Fibroblast of the aortic adventitia (primary cell): ENCODE results near the gene TIMD4. TPM values are rescaled to one million over a fixed set of nuclear protein-coding genes. Genes with fewer than 3 reads are reported as not detected.
"Not testable (repeated sequence)": the region's sequence is repeated elsewhere in the genome, so short reads cannot be mapped to it uniquely, and the experiment has no call there.

Source experiments
- DNase-seq: peaks from one replicate; pipeline ENCODE4 v3.0.0-alpha.2; 2010; ENCODE audit warnings: low read depth
- H3K4me3 ChIP-seq: 2 replicates; pipeline ENCODE4 v1.5.1; 2011; ENCODE audit warnings: low read depth, mild to moderate bottlenecking, control low read depth, low read length, moderate library complexity
- total RNA-seq: library from RNA; depleted of rRNA; stranded (reverse); fragments of >200 nt; gene quantifications from 2 replicates; pipeline ENCODE4 v1.2.3, GENCODE V29; 2012; ENCODE audit warnings: low replicate concordance
- TF ChIP-seq, protein P1 (sequence below): IDR thresholded peaks from 2 replicates; pipeline ENCODE4 v1.5.1; 2011; ENCODE audit warnings: mild to moderate bottlenecking, low read length, control low read depth, inconsistent platforms; ENCODE audit not compliant: insufficient read depth

Gene TIMD4
- total RNA-seq, 1 donor: not detected

DNA sequence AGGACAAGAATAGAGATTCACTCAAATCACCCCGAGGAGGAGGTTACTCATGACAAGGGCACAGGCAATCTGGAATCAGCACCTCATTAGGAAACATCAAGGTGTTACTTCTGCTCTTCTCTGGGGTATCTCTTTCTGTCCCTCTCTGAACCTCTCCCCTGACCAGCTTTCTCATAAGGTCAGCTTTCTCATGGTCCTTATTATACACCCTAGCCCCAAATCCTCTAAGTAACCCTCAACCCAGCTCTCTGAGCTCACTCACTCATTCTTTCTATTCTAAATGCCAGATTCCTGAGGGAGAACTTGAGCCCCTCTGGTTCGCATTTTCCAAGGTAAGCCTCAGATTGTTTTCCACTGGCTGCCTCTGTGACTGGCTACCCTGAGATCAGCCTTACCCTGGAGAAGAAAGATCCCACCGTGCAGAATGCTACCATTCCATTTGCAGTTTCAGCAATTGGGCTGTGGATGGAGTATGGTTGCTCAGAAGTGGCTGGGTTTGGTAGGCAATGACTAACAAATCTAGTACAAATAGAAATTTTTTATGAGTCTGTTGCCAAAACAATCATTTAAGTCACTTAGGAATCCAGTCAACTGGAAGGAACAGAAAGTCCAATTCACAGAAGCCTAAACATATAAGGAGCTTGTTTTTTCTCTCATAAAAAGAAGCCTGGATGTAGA, 9.0 kb upstream of the TIMD4 start:
- DNase-seq: no peak
- no peak overlapping the region for H3K4me3 ChIP-seq
- TF ChIP-seq, protein P1, sequence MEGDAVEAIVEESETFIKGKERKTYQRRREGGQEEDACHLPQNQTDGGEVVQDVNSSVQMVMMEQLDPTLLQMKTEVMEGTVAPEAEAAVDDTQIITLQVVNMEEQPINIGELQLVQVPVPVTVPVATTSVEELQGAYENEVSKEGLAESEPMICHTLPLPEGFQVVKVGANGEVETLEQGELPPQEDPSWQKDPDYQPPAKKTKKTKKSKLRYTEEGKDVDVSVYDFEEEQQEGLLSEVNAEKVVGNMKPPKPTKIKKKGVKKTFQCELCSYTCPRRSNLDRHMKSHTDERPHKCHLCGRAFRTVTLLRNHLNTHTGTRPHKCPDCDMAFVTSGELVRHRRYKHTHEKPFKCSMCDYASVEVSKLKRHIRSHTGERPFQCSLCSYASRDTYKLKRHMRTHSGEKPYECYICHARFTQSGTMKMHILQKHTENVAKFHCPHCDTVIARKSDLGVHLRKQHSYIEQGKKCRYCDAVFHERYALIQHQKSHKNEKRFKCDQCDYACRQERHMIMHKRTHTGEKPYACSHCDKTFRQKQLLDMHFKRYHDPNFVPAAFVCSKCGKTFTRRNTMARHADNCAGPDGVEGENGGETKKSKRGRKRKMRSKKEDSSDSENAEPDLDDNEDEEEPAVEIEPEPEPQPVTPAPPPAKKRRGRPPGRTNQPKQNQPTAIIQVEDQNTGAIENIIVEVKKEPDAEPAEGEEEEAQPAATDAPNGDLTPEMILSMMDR: no peak

DNA sequence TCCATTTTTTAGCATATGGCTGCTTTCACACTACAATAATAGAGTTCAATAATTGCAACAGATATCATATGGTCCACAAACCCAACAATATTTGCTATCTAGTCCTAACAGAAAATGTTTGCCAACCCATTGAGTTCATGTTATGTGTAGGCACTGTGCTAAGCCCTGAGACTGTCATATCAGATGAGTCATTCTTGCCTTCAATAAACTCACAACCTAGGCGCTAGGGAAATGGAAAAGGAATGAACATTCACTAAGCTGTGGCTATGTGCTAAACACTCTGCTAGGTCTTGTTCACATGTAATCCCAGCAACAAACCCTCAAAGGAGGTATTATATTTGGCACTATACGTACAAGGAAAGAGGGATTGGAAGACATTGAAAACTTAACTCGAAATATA, 8.4 kb upstream of the TIMD4 start:
- H3K4me3 ChIP-seq: no peak overlapping the region
- TF ChIP-seq, protein P1: no peak
- DNase-seq: no peak

DNA sequence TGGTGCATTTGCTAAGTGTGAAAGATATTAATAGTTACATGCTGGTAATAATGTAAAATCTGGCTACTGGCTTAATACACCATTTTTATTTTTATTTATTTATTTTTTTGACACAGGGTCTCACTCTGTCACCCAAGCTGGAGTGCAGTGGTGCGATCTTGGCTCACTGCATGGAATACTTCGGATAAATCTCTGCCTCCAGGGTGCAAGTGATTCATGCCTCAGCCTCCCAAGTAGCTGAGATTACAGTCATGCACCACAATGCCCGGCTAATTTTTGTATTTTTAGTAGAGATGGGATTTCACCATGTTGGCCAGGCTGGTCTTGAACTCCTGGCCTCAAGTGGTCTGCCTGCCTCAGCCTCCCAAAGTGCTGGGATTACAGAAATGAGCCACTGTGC, 4.4 kb upstream of the TIMD4 start:
- DNase-seq: not testable (repeated sequence)

DNA sequence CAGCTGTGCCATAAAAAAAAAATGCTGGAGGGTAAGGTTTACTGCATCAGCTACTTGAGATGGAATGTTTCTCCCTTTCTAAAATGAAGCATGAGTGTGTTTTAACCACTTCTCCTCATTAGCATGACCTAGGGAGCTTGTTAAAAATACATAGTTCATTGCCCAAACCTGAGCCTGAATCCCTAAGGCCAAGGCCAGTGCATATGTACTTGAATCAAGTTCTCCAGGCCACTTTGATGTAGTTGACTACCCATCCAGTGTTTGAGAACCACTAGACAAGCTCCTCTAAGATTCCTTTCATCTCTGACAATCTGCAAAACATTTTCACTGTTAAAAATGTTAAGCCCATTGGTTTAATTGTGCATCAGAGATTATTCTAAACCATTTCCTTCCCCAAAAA, 6.7 kb downstream of the TIMD4 start:
- DNase-seq: no peak
- no peak overlapping the region for H3K4me3 ChIP-seq
- TF ChIP-seq, protein P1: no peak

More for the DNA sequence above, 4.4 kb upstream of the TIMD4 start:
- H3K4me3 ChIP-seq: not testable (repeated sequence)

DNA sequence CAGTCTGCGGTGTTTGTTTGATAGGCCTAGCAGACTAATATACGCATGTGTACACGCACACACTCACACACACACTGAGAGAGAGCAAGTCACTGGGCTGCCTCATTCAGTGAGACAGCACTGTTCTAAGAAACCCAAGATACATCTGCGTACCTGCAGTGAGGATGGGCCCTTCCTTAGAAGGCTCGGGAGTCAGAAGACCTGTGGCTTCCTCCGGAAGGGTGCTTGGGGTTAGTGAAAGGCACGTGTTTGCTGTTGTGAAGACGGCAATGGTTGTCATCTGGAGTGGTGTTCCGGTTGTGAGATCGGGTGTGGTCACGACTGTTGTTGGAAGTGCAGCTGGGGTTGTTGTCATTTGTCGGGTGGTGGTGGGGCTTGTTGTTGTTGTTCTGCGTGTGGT, 11.7 kb downstream of the TIMD4 start:
- TF ChIP-seq, protein P1: no peak
- DNase-seq: no peak

DNA sequence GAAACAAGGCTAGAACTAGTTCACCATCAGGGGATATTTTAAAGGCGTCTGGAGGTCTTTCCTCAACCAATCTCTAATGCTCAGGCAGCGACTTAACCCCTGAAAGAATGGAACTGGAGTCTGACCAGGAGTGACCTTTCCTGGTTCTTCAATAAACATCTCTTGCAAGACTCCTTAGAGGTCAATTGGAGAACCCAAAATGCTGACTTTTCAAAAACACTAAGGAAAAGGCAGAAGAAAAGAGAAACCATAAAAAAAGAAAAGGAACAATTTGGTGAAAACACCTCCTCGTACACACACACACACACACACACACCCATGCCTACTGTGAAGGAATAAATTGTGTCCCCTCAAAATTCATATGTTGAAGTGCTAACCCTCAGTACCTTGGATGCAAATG, 12.3 kb downstream of the TIMD4 start:
- TF ChIP-seq, protein P1: no peak
- DNase-seq: no peak
- no peak overlapping the region for H3K4me3 ChIP-seq

More for the DNA sequence above, 11.7 kb downstream of the TIMD4 start:
- no peak overlapping the region for H3K4me3 ChIP-seq

DNA sequence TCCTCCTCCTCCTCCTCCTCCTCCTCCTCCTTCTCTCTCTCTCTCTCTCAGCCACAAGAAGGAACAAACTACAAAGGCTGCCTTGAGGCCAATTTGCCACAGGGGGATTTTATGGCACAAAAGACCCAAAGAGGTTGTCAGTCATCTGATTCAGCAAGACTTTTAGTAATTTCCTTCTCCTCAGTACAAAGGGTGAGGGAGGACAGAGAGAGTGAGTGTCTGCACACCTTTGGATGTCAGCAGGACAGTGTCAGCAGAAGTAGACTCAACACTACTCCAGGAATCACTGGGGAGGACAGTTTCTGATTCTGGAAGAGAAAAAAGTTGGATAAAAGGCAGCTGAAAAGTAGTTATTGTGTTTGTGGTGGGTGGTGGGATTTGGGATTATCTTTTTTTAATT, 13.6 kb downstream of the TIMD4 start:
- DNase-seq: no peak
- H3K4me3 ChIP-seq: no peak overlapping the region
- TF ChIP-seq, protein P1: no peak
